Measurements from ENCODE around the gene GRIK5.

Gene GRIK5

GRCh38 chr19:41993612-41994483 lies 76.2 kb downstream of the GRIK5 start, which contains the start of gene ATP1A3:
TSS of gene ATP1A3 (minus strand) at chr19:41994230. CDS start at chr19:41994076, 154 bp downstream.
- TF ChIP-seq TAF1 (IDR thresholded peaks at IDR 0.05; ENCODE audit: borderline replicate concordance, insufficient read depth, low read length): no peak
- no peak for TF ChIP-seq SIN3A (IDR thresholded peaks at IDR 0.05; ENCODE audit: borderline replicate concordance, insufficient read depth, low read length)
- no peak for TF ChIP-seq POLR2AphosphoS5 (IDR thresholded peaks at IDR 0.05; ENCODE audit: low read depth, low read length)
- no peak for TF ChIP-seq FOXP2 (optimal IDR thresholded peaks at IDR 0.05; ENCODE audit: borderline replicate concordance, extremely low read depth, extremely low read length, insufficient read depth)
- TF ChIP-seq REST (IDR thresholded peaks at IDR 0.05; ENCODE audit: insufficient read depth in 1 of 2, low read depth in 2 of 2, low read length in 2 of 2): no peak

GRCh38 chr19:41991025-41991424 lies 79.0 kb downstream of the GRIK5 start:
- TF ChIP-seq POLR2AphosphoS5 (IDR thresholded peaks at IDR 0.05; ENCODE audit: low read depth, low read length): no peak
- TF ChIP-seq TAF1 (IDR thresholded peaks at IDR 0.05; ENCODE audit: borderline replicate concordance, insufficient read depth, low read length): no peak
- TF ChIP-seq REST (IDR thresholded peaks at IDR 0.05; ENCODE audit: insufficient read depth in 1 of 2, low read depth in 2 of 2, low read length in 2 of 2): no peak
- no peak for TF ChIP-seq SIN3A (IDR thresholded peaks at IDR 0.05; ENCODE audit: borderline replicate concordance, insufficient read depth, low read length)
- no peak for TF ChIP-seq FOXP2 (optimal IDR thresholded peaks at IDR 0.05; ENCODE audit: borderline replicate concordance, extremely low read depth, extremely low read length, insufficient read depth)

- TF ChIP-seq FOXP2 (optimal IDR thresholded peaks at IDR 0.05; ENCODE audit: borderline replicate concordance, extremely low read depth, extremely low read length, insufficient read depth) (no peak), SIN3A (IDR thresholded peaks at IDR 0.05; ENCODE audit: borderline replicate concordance, insufficient read depth, low read length) (no peak)
These were observed 79.4 kb downstream of the GRIK5 start for GRCh38 chr19:41990615-41991014.

GRCh38 chr19:41990028-41990427 lies 80.0 kb downstream of the GRIK5 start:
- TF ChIP-seq TAF1 (IDR thresholded peaks at IDR 0.05; ENCODE audit: borderline replicate concordance, insufficient read depth, low read length): no peak
- no peak for TF ChIP-seq POLR2AphosphoS5 (IDR thresholded peaks at IDR 0.05; ENCODE audit: low read depth, low read length)
- no peak for TF ChIP-seq SIN3A (IDR thresholded peaks at IDR 0.05; ENCODE audit: borderline replicate concordance, insufficient read depth, low read length)
- TF ChIP-seq FOXP2 (optimal IDR thresholded peaks at IDR 0.05; ENCODE audit: borderline replicate concordance, extremely low read depth, extremely low read length, insufficient read depth): no peak
- TF ChIP-seq REST (IDR thresholded peaks at IDR 0.05; ENCODE audit: insufficient read depth in 1 of 2, low read depth in 2 of 2, low read length in 2 of 2): no peak

DNA sequence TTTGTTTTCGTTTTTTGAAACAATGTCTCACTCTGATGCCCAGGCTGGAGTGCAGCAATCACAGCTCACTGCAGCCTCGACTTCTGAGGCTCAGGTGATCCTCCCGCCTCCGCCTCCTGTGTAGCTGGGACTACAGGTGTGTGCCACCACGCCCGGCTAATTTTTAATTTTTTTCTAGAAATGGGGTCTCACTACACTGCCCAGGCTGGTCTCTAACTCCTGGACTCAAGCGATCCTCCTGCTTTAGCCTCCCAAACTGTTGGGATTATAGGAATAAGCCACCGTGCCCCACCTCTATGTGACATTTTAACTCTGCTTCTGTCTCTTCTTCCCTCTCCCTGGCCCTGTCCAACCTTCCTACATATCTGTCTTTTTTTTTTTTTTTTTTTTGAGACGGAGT lies 81.1 kb downstream of the GRIK5 start:
- TF ChIP-seq REST (IDR thresholded peaks at IDR 0.05; ENCODE audit: insufficient read depth in 1 of 2, low read depth in 2 of 2, low read length in 2 of 2) (no peak), SIN3A (IDR thresholded peaks at IDR 0.05; ENCODE audit: borderline replicate concordance, insufficient read depth, low read length) (no peak), FOXP2 (optimal IDR thresholded peaks at IDR 0.05; ENCODE audit: borderline replicate concordance, extremely low read depth, extremely low read length, insufficient read depth) (no peak), POLR2AphosphoS5 (IDR thresholded peaks at IDR 0.05; ENCODE audit: low read depth, low read length) (no peak), TAF1 (IDR thresholded peaks at IDR 0.05; ENCODE audit: borderline replicate concordance, insufficient read depth, low read length) (no peak)

Data from PFSK-1 (cell line).